ENCODE data around the gene JPT2. TPM values are rescaled to one million over a fixed set of nuclear protein-coding genes. Genes with fewer than 3 reads are reported as not detected.
"Not testable (repeated sequence)": the region's sequence is repeated elsewhere in the genome, so short reads cannot be mapped to it uniquely, and the experiment has no call there.

JPT2 gene
- total RNA-seq, 1 donor from 2014 or later = 149 TPM

- DNase-seq (ENCODE audit: low read depth) = no peak
Measured at GRCh38 chr16:1732071-1732470, 54.0 kb downstream of the JPT2 start.

DNA sequence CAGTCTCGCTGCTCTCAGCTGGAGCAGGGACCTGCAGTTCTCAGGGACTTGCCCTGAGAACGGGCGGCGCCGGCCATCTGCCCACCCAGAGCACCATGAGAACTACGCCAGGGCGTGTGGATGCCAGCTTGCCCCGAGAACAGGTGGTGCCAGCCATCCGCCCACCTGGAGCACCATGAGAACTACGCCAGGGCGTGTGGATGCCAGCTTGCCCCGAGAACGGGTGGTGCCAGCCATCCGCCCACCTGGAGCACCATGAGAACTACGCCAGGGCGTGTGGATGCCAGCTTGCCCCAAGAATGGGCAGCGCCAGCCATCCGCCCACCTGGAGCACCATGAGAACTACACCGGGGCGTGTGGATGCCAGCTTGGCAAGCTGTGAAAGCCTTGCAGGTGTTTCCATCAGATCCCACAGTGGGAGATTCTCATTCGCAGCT lies 54.5 kb downstream of the JPT2 start:
- DNase-seq (ENCODE audit: low read depth) = not testable (repeated sequence)

GRCh38 chr16:1734123-1734522 lies 56.0 kb downstream of the JPT2 start:
- no peak for DNase-seq (ENCODE audit: low read depth)

DNA sequence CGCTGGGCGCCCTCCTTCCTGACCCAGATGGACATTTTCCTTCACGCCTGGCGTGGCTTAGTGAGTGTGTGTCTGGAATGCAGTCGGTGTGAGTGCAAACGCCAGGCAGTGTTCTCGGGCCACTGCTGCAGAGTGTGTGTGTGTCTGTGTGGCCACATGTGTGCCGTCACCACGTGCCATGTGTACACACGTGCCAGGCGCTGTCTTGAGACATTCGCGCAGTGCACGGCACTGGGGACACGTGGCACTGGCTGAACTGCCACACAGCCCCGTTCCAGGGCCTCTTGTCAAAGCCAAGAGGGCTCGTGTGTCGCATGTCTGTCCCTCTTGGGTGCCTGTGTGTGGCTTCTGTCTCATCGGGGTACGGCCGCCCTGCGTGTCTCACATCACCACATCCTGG lies 56.7 kb downstream of the JPT2 start:
- DNase-seq (ENCODE audit: low read depth) = no peak

DNA sequence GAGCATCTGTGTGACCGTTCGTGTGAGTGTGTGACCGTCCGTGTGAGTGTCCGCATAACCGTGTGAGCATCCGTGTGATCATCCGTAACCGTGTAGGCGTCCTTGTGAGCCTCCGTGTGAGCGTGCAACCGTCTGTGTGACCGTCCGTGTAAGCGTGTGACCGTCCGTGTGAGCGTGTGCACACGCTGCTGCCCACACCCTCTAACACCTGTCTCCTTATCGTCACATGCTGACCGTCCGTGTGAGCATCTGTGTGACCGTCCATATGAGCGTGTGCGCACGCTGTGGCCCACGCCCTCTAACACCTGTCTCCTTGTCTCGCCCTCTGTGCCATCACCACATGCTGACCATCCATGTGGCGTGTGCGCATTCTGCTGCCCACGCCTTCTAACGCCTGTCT lies 62.2 kb downstream of the JPT2 start:
- DNase-seq (ENCODE audit: low read depth) = no peak

DNA sequence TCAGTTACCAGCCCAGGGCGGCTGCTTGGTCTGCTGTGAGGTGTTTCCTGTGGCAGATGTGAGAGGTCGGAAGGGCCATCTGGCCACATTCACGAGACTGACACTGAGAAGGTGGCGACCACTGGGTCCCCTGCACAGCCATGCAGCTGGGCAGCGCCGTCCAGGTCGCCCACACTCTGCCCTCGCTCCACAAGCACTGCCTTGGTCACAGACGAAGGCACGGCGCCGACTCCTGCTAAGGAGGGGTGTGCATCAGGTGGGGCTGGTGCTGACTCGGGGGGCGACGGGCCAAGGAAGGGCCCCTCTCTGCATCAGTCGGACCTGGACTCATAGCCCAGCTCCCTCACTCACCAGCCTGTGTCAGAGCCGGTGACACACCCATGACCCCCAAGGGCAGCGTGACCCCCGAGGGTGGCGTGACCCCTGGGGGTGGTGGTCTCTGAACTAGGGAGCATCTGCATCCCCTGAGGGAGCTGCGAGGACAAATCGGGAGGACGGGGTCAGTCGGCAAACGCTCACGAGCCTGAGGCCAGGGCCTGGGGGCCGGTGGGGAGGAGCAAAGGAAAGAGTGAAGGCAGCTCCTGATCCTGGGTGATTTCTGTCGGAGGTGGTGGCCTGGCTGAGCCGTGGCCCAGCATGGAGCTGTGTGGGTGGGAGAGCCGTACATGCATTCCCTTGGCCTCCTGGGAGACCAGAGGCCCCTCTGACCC lies 62.9 kb downstream of the JPT2 start:
- DNase-seq (ENCODE audit: low read depth) = no peak

- no peak for DNase-seq (ENCODE audit: low read depth)
Measured at GRCh38 chr16:1741553-1742165, 63.6 kb downstream of the JPT2 start.

DNA sequence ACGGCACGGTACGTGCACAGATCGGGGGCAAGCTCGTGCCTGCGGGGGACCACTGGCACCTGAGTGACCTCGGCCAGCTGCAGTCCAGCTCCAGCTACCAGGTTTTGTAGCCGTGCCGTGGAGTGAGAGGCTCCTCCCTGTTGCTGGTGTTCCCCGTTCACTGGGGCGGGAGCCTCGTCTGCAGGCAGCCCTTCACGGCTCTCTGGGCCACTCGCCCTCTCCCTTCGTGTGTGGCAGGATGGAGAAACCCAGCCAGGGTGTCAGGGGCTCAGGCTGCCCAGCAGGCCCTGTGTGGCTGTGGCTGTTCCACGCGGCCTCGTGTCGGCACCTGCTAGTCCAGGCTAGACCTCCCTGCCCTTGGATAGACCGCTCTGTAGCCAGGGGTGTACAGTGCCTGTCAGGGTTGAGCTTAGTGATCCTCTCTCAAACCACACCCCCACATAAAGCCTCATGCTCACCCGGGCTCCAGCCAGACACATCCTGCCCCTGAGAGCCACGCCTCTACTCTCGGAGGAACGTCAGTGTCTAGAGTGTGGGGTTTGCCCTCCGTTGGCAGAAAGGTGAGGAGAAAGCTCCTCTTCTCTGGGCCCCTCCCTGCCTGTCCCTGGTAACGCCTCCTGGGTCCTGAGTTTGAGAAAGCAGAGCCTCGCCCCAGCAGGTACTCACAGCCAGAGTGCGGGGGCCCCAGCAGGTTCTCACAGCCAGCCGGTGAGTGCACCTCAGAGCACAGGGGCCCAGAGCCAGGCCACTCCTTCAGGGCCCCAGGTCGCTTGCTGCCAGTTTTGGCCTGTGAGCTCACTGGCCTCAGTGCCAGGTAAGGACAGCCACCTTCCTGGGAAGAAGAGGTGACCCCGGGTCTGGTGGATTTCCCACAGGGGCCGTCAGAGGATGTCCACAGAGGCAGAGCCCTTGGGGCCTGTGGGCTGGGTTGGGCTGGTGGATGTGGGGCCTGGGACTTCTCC lies 65.6 kb downstream of the JPT2 start:
- no peak for DNase-seq (ENCODE audit: low read depth)

- DNase-seq (ENCODE audit: low read depth) = no peak
Measured at GRCh38 chr16:1744338-1744840, 66.3 kb downstream of the JPT2 start.

- peak; percentile 20 for DNase-seq (ENCODE audit: low read depth)
Measured at GRCh38 chr16:1745181-1745899, 67.3 kb downstream of the JPT2 start.

- DNase-seq (ENCODE audit: low read depth) = no peak
Measured at GRCh38 chr16:1745900-1746692, 68.0 kb downstream of the JPT2 start.

- DNase-seq (ENCODE audit: low read depth) = no peak
Measured at GRCh38 chr16:1746693-1747195, 68.7 kb downstream of the JPT2 start.

DNA sequence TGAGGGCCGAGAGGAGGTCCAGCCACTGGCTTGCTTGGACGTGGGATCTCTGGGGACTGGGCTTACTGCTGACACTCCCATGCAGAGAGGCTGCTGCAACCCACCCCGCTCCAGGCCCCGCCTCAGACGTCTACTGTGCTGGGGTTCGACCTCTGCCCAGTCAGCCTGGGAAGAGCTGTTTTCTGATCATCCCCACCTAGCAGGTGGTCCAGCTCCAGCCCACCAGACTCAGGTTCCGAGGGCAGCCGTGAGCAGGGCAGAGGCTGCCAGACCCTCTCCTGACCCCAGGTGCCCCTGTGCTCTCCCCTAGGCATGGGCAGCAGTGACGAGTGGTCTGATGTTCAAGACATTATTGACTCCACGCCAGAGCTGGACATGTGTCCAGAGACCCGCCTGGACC lies 69.9 kb downstream of the JPT2 start:
- DNase-seq (ENCODE audit: low read depth) = no peak

DNA sequence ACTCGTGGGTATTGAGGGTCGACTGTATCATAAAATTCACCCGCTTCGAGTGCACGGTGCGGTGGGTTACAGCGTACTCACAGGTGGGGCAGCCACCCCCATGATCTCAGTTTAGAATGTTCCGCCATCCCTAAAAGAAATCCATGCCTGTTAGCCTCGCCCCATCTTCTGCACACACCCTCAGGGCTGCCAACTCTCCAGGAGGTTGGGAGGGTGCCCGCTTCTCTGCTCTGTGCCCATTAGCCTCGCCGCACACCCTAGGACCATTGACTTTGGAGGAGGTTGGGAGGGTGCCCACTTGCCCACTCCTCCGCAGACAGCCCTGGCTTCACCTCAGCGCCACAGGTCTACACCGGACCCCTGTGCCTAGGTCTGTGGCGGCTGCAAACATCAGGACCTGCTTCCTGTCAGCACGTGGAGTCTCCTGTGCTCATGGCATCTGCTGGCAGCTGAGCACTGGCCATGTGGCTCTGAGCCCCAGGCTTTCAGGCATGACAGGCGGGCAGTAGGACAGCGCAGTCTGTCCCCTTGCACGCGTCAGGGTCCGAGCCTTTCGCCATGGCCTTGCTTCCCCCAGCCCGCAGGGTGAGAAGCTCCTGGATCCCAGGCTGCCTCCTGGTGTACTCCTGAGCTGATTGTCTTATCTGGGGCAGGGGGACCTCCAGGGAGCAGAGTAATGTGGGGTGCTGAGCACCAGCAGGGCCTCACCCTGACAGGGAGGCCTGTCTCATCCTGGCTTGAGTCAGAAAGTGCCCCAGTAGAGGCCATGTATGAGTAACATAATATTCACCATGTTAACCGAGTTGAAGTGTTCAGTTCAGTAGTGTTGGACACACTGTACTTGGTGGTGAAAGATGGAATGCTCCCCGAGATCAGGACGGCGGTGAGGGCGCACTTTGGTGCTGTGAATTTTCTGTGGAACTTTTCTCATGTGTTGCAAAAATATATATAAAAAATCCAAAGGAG lies 71.4 kb downstream of the JPT2 start:
- no peak for DNase-seq (ENCODE audit: low read depth)

Other genes starting within 250 kb of the JPT2 start
- not detected in 2 replicates for gene PERCC1, start 247.2 kb upstream of the JPT2 start, total RNA-seq
- gene CCDC154, start 233.7 kb upstream of the JPT2 start, total RNA-seq = 0.25 TPM in 1 of 2 replicates, not detected in the other
- 43.6 and 79.8 TPM in 2 replicates for gene CLCN7, start 203.3 kb upstream of the JPT2 start, total RNA-seq
- gene PTX4, start 189.3 kb upstream of the JPT2 start, total RNA-seq = not detected in 2 replicates
- gene TELO2, start 184.9 kb upstream of the JPT2 start, total RNA-seq = 11.1 and 19.8 TPM in 2 replicates
- gene TMEM204, start 144.6 kb upstream of the JPT2 start, total RNA-seq = 0.10 TPM in 1 of 2 replicates, not detected in the other
- gene IFT140, start 66.2 kb upstream of the JPT2 start, total RNA-seq = 19.1 and 59.2 TPM in 2 replicates
- gene CRAMP1, start 65.9 kb upstream of the JPT2 start, total RNA-seq = 4.9 and 14.2 TPM in 2 replicates
- 22.9 and 40.0 TPM in 2 replicates for gene MAPK8IP3, start 27.9 kb downstream of the JPT2 start, total RNA-seq
- gene NME3, start 93.3 kb downstream of the JPT2 start, total RNA-seq = 38.9 and 84.0 TPM in 2 replicates
- 12.2 and 13.1 TPM in 2 replicates for gene EME2, start 94.5 kb downstream of the JPT2 start, total RNA-seq
- 41.6 and 68.4 TPM in 2 replicates for gene MRPS34, start 94.9 kb downstream of the JPT2 start, total RNA-seq
- gene SPSB3, start 104.3 kb downstream of the JPT2 start, total RNA-seq = 53.2 and 60.8 TPM in 2 replicates
- gene NUBP2, start 104.7 kb downstream of the JPT2 start, total RNA-seq = 58.2 and 85.3 TPM in 2 replicates
- gene IGFALS, start 115.4 kb downstream of the JPT2 start, total RNA-seq = 0.05 TPM in 1 of 2 replicates, not detected in the other
- gene HAGH, start 148.5 kb downstream of the JPT2 start, total RNA-seq = 63.9 and 102 TPM in 2 replicates
- 84.9 and 109 TPM in 2 replicates for gene FAHD1, start 148.9 kb downstream of the JPT2 start, total RNA-seq
- gene MEIOB, start 193.9 kb downstream of the JPT2 start, total RNA-seq = 0.15 and 2.6 TPM in 2 replicates
- gene HS3ST6, start 240.1 kb downstream of the JPT2 start, total RNA-seq = not detected in 2 replicates

Data from renal cortical epithelial cell (primary cell).